NCI-H82 (cell line): ENCODE measurements around the gene TEX54.

ENCODE experiments used
- DNase-seq: peaks from one replicate; lab custom pipeline; 2025; lab: John Stamatoyannopoulos, UW

Gene TEX54

DNA sequence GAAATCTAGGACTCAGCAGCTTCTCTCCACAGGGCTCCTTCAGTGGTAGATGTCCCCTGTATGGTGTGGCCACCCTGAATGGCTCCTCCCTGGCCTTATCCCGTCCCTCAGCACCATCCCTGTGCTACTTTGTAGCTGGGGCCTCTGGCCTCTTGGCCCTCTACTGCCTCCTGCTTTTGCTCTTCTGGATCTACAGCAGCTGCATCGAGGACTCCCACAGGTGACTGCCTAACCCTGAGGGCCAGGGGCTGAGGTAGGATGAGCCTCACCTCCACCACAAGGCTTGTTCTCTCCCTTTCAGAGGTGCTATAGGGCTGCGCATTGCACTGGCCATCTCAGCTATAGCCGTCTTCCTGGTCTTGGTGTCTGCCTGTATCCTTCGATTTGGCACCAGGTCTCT lies 43.6 kb downstream of the TEX54 start:
- peak; percentile 5 for DNase-seq

GRCh38 chr11:62787005-62787759 lies 45.5 kb downstream of the TEX54 start, which contains the start of gene TMEM179B:
Gene TMEM179B, plus strand, starts transcription at chr11:62787402. Its CDS starts 30 bp downstream, at chr11:62787432.
- DNase-seq: peak; percentile 99

DNA sequence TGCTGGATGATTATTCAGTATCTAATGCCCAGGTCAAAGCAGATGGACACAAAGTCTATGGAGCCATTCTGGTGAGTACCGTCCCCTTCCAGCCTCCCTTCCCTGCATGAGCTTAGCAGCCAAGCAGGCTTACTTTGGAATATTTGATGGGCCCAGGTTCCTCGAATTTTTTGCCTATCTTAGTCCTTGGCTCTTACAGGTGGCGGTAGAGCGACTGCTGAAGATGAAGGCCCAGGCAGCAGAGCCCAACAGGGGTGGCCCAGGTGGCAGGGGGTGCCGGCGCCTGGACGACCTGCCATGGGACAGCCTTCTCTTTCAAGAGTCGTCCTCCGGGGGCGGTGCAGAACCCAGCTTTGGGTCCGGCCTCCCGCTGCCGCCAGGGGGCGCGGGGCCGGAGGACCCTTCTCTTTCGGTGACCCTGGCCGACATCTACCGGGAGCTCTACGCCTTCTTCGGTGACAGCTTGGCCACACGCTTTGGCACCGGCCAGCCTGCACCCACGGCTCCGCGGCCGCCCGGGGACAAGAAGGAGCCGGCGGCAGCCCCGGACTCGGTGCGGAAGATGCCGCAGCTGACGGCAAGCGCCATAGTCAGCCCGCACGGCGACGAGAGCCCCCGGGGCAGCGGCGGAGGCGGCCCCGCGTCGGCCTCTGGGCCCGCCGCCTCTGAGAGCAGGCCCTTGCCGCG lies 46.2 kb downstream of the TEX54 start:
- peak; percentile 87 for DNase-seq

DNA sequence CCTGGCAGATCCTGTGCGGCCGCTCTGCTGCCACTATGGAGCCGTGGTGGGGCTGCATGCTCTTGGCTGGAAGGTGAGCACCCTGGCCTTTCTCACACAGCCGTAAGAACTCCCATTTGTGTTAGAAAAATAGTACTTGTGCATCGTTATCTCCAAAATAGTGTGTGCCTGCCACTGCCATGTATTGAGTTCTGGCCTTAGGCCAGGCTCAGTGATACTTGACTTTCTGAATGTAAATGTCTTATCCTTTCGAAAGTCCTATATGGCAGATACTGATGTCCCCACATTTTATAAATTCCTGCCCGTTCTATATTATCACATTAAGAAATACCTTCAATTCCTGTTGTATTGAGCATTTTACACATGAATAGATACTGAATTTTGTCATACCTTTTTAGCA lies 49.9 kb downstream of the TEX54 start:
- no peak for DNase-seq
